NCI-H510A (cell line): ENCODE results near the gene DPY30.
A peak's percentile ranks its signal among the peaks of the same experiment; 100 is the strongest.

Experiments
- DNase-seq: peaks from one replicate; lab custom pipeline; 2025; lab: John Stamatoyannopoulos, UW

The DPY30 gene

GRCh38 chr2:32009516-32010256 lies 29.9 kb downstream of the DPY30 start:
- DNase-seq = peak; percentile 11

- no peak for DNase-seq
These were observed 30.6 kb downstream of the DPY30 start for GRCh38 chr2:32008805-32009515.

- no peak for DNase-seq
These were observed 32.5 kb downstream of the DPY30 start for GRCh38 chr2:32007121-32007391.

GRCh38 chr2:32005371-32005976 lies 34.1 kb downstream of the DPY30 start:
- no peak for DNase-seq

- no peak for DNase-seq
These were observed 35.8 kb downstream of the DPY30 start for GRCh38 chr2:32003791-32004190.

GRCh38 chr2:32002406-32002805 lies 37.2 kb downstream of the DPY30 start:
- DNase-seq = no peak

- DNase-seq = no peak
These were observed 40.2 kb downstream of the DPY30 start for GRCh38 chr2:31999438-31999837.

- no peak for DNase-seq
These were observed 40.7 kb downstream of the DPY30 start for GRCh38 chr2:31998731-31999383.

- no peak for DNase-seq
These were observed 42.0 kb downstream of the DPY30 start for GRCh38 chr2:31997653-31998052.

GRCh38 chr2:31996571-31997150 lies 42.9 kb downstream of the DPY30 start:
- no peak for DNase-seq

GRCh38 chr2:31992934-31993333 lies 46.7 kb downstream of the DPY30 start:
- DNase-seq = no peak

- no peak for DNase-seq
These were observed 47.5 kb downstream of the DPY30 start for GRCh38 chr2:31992025-31992579.

GRCh38 chr2:31989946-31990345 lies 49.7 kb downstream of the DPY30 start:
- no peak for DNase-seq

- no peak for DNase-seq
These were observed 52.0 kb downstream of the DPY30 start for GRCh38 chr2:31987454-31988220.

- no peak for DNase-seq
These were observed 52.7 kb downstream of the DPY30 start for GRCh38 chr2:31986906-31987305.

- no peak for DNase-seq
These were observed 55.7 kb downstream of the DPY30 start for GRCh38 chr2:31983762-31984467.

GRCh38 chr2:31980674-31981356 lies 58.8 kb downstream of the DPY30 start:
- DNase-seq = no peak

GRCh38 chr2:31979956-31980355 lies 59.6 kb downstream of the DPY30 start:
- DNase-seq = no peak

- DNase-seq = no peak
These were observed 60.6 kb downstream of the DPY30 start for GRCh38 chr2:31979018-31979417.

- DNase-seq = no peak
These were observed 61.2 kb downstream of the DPY30 start for GRCh38 chr2:31978436-31978835.
